ENCODE data around the gene NPLOC4.
A peak's percentile ranks its signal among the peaks of the same experiment; 100 is the strongest.

Gene NPLOC4

DNA sequence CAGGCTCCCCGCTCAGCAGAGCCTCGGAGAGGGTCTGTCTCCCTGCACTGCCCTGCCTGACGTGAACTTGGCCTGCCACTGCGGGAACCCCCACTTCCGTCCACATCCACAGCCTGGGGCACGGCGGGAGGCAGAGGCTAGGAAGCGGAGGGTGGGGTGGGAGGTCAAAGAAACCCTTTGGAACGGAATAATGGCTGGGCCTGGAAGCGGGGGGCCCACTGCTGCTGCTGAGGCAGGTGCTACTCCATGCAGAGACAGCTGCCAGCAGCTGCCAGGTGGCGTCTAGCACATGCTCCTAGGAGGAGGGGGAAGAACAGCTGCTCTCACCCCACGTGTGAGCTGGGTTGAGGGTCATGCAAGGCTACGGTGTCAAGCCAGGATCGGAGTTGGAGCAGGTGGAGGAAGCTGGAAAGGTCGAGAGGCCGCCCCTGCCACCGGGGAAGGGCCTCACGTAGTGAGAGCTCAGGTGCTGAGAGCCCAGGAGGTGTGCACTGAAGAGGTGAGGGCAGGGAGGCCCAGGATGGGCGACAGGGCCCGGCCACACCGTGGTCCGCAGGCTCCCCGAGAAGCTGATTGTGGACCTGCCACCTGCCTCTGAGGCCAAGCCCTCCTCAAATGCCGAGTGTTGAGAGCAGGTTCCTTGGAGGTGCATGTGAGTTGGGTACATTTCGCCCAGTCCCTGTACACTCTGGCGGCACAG, 98.9 kb downstream of the NPLOC4 start:
- no peak overlapping the region for H3K4me3 ChIP-seq (ENCODE audit: control insufficient read depth, low read depth, low read length)
- TF ChIP-seq CTCF (IDR thresholded peaks at IDR 0.05; ENCODE audit: control insufficient read depth, insufficient read depth, low read depth, low read length, missing control alignments), result no peak
- DNase-seq (ENCODE audit: low read depth), result no peak

DNA sequence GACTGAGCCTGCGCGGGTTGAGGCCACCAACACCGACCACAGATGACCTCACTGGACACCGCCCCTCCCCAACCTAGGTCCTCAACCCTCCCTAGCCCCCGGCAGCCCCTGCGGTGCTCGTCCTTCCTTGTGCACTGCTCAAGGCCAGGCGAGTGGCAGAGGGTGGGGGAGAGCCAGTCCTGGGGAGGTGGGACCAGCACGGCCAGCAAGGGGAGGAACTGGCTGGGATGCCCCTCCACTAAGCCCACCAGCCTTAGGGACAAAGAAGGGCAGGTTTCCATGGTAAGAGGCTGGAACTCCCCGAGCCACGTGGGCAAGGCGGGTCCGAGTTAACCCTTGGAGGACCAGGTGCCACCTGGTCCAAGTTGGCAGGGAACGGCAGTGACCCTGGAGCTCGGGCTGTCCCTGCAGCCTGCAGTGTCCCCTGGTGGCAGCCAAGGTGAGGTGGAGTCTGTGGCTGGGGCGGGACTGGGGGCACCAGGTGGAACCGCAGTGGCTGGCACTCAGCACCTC, 99.5 kb downstream of the NPLOC4 start:
- H3K4me3 ChIP-seq (ENCODE audit: control insufficient read depth, low read depth, low read length), result no peak overlapping the region
- peak; percentile 59 for TF ChIP-seq CTCF (IDR thresholded peaks at IDR 0.05; ENCODE audit: control insufficient read depth, insufficient read depth, low read depth, low read length, missing control alignments)
- no peak for DNase-seq (ENCODE audit: low read depth)

DNA sequence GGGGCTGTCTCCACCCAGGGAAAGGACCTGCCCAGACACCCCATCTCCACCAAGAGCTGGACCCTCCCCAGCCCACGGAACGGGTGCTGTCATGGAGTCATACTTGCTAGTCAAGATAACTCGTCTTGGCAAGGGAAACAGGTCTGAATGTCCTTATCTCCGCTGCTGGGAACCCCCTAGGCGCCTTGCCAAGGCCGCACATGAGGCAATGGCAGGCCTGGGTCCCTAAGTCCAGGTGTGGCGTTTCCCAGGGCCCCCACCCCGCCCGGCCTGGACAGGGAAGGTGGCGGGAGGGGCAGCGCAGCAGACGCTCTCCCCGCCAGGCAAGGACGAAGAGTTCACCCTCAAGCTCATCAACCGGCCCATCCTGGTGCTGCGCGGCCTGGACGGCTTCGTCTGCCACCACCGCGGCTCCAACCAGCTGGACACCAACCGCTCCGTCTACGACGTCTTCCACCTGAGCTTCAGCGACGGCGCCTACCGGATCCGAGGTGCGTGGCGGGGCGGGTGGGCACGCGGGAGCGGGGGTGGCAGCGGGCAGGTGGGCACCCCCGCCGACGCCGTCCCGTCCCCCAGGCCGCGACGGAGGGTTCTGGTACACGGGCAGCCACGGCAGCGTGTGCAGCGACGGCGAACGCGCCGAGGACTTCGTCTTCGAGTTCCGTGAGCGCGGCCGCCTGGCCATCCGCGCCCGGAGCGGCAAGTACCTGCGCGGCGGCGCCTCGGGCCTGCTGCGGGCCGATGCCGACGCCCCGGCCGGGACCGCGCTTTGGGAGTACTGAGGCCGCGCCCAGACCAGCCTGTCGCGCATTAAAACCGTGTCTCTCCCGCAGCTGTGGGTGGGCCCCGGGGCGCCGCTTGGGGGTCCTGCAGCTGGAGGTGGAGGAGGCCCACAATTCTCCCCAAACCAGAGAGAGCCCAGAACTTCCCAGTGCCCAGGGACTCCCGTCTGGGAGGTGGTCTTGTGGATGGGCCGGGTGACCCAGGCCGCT, 100.3 kb downstream of the NPLOC4 start:
- no peak for TF ChIP-seq CTCF (IDR thresholded peaks at IDR 0.05; ENCODE audit: control insufficient read depth, insufficient read depth, low read depth, low read length, missing control alignments)
- no peak overlapping the region for H3K4me3 ChIP-seq (ENCODE audit: control insufficient read depth, low read depth, low read length)
- DNase-seq (ENCODE audit: low read depth), result no peak

GRCh38 chr17:81535480-81536298, 101.2 kb downstream of the NPLOC4 start:
- TF ChIP-seq CTCF (IDR thresholded peaks at IDR 0.05; ENCODE audit: control insufficient read depth, insufficient read depth, low read depth, low read length, missing control alignments), result no peak
- no peak for DNase-seq (ENCODE audit: low read depth)
- no peak overlapping the region for H3K4me3 ChIP-seq (ENCODE audit: control insufficient read depth, low read depth, low read length)

- no peak for DNase-seq (ENCODE audit: low read depth)
- no peak overlapping the region for H3K4me3 ChIP-seq (ENCODE audit: control insufficient read depth, low read depth, low read length)
- TF ChIP-seq CTCF (IDR thresholded peaks at IDR 0.05; ENCODE audit: control insufficient read depth, insufficient read depth, low read depth, low read length, missing control alignments), result no peak
These were observed 101.9 kb downstream of the NPLOC4 start for GRCh38 chr17:81535007-81535328.
